DND-41 (cell line): ENCODE measurements around the gene SPEG.

Source experiments
- EZH2 ChIP-seq: IDR thresholded peaks from 3 replicates; pipeline ENCODE4 v1.6.1; 2012; ENCODE audit warnings: borderline replicate concordance, low read depth, mild to moderate bottlenecking, moderate library complexity, low read length, inconsistent platforms; ENCODE audit not compliant: severe bottlenecking
- TF ChIP-seq, protein P1 (sequence below): IDR thresholded peaks from 2 replicates; pipeline ENCODE4 v1.5.1; 2012; ENCODE audit warnings: borderline replicate concordance, low read length, moderate library complexity, mild to moderate bottlenecking; ENCODE audit not compliant: poor library complexity, severe bottlenecking; ENCODE audit errors: extremely low read depth

GRCh38 chr2:219482674-219483405 lies 48.2 kb downstream of the SPEG start:
- TF ChIP-seq, protein P1, sequence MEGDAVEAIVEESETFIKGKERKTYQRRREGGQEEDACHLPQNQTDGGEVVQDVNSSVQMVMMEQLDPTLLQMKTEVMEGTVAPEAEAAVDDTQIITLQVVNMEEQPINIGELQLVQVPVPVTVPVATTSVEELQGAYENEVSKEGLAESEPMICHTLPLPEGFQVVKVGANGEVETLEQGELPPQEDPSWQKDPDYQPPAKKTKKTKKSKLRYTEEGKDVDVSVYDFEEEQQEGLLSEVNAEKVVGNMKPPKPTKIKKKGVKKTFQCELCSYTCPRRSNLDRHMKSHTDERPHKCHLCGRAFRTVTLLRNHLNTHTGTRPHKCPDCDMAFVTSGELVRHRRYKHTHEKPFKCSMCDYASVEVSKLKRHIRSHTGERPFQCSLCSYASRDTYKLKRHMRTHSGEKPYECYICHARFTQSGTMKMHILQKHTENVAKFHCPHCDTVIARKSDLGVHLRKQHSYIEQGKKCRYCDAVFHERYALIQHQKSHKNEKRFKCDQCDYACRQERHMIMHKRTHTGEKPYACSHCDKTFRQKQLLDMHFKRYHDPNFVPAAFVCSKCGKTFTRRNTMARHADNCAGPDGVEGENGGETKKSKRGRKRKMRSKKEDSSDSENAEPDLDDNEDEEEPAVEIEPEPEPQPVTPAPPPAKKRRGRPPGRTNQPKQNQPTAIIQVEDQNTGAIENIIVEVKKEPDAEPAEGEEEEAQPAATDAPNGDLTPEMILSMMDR: no peak
- TF ChIP-seq EZH2: no peak
